ENCODE results near the gene RMND1. TPM values are rescaled to one million over a fixed set of nuclear protein-coding genes. Genes with fewer than 3 reads are reported as not detected.

Gene RMND1
- total and polyA plus RNA-seq, 2 of the 13 experiments (the other 11 are each of a cell fraction or from before 2014, with no cell fraction given) = 34.0 to 72.5 TPM

GRCh38 chr6:151390276-151390850 is 61.6 kb downstream of the RMND1 start (continued):
- peak in 1 of 2 experiments; percentile 72; a peak in 1 of 4 replicates for TF ChIP-seq ATF4 (CRISPR knock-in tag; IDR thresholded peaks at IDR 0.05)
- 0 out of 2 replicates have a peak, but pooled peaks have one; percentile 50 for TF ChIP-seq SAFB2 (CRISPR knock-in tag; IDR thresholded peaks at IDR 0.05; ENCODE audit: borderline replicate concordance, low read depth)
- no peak for TF ChIP-seq ONECUT2 (CRISPR knock-in tag; IDR thresholded peaks at IDR 0.05)
- TF ChIP-seq NFE2L2 (IDR thresholded peaks at IDR 0.05; ENCODE audit: low read length) = no peak
- TF ChIP-seq HMGXB3 (CRISPR knock-in tag; IDR thresholded peaks at IDR 0.05; ENCODE audit: borderline replicate concordance) = no peak; the same call in 1 of the 2 replicates
- no peak for TF ChIP-seq NR2F1 (CRISPR knock-in tag; IDR thresholded peaks at IDR 0.05)
- no peak for TF ChIP-seq ZNF761 (CRISPR knock-in tag; conservative IDR thresholded peaks at IDR 0.05)
- no peak for TF ChIP-seq ZSCAN9 (CRISPR knock-in tag; IDR thresholded peaks at IDR 0.05; ENCODE audit: borderline replicate concordance)
- TF ChIP-seq ZFP36L1 (CRISPR knock-in tag; IDR thresholded peaks at IDR 0.05) = peak; percentile 24; the same call in 1 of the 2 replicates
- peak; percentile 87; the same call in 2 of the 3 replicates for TF ChIP-seq MXI1 (IDR thresholded peaks at IDR 0.05; ENCODE audit: borderline replicate concordance, low read depth, low read length)
- peak; percentile 79 for TF ChIP-seq ZNF430 (CRISPR knock-in tag; IDR thresholded peaks at IDR 0.05)
- TF ChIP-seq CEBPG (CRISPR knock-in tag; IDR thresholded peaks at IDR 0.05) = peak; percentile 65
- no peak for TF ChIP-seq ZNF609 (CRISPR knock-in tag; IDR thresholded peaks at IDR 0.05; ENCODE audit: borderline replicate concordance)
- no peak for TF ChIP-seq ZKSCAN5 (CRISPR knock-in tag; IDR thresholded peaks at IDR 0.05)
- 0 out of 2 replicates have a peak, but pooled peaks have one; percentile 78 for TF ChIP-seq ZNF547 (CRISPR knock-in tag; IDR thresholded peaks at IDR 0.05)
- TF ChIP-seq SKI (IDR thresholded peaks at IDR 0.05; ENCODE audit: partially characterized antibody) = peak; percentile 84
- TF ChIP-seq SOX6 (IDR thresholded peaks at IDR 0.05) = no peak
- TF ChIP-seq SOX6 (CRISPR knock-in tag; IDR thresholded peaks at IDR 0.05) = peak; percentile 70
- TF ChIP-seq NR1H2 (CRISPR knock-in tag; IDR thresholded peaks at IDR 0.05; ENCODE audit: borderline replicate concordance, low read depth) = no peak
- TF ChIP-seq MLLT10 (CRISPR knock-in tag; IDR thresholded peaks at IDR 0.05) = no peak

All from HepG2 (cell line).